GM10847 (cell line): ENCODE measurements around the gene SUMO3.

Source experiments
- POLR2A ChIP-seq: IDR thresholded peaks from 2 replicates; pipeline ENCODE4 v1.6.1; 2011; ENCODE audit not compliant: insufficient read length; ENCODE audit errors: extremely low read depth

The SUMO3 gene

GRCh38 chr21:44758141-44758561 is 59.7 kb downstream of the SUMO3 start:
- no peak for TF ChIP-seq POLR2A

GRCh38 chr21:44757731-44758130 is 60.1 kb downstream of the SUMO3 start:
- TF ChIP-seq POLR2A = no peak

GRCh38 chr21:44756423-44757185 is 61.3 kb downstream of the SUMO3 start:
- no peak for TF ChIP-seq POLR2A
